HG03280 (cell line): ENCODE results near the gene CCDC187.
"Not testable (repeated sequence)": the region's sequence is repeated elsewhere in the genome, so short reads cannot be mapped to it uniquely, and the experiment has no call there.

Source experiments
- ATAC-seq: cut with Tn5 transposase; IDR thresholded peaks from one replicate; pipeline ENCODE4 v1.9.1; 2021; ENCODE audit warnings: mild to moderate bottlenecking, moderate library complexity; ENCODE audit not compliant: unreplicated experiment

The CCDC187 gene

GRCh38 chr9:136244122-136244968 lies 59.5 kb downstream of the CCDC187 start:
- ATAC-seq, result no peak

- ATAC-seq, result no peak
Observed at GRCh38 chr9:136243631-136244030, 60.3 kb downstream of the CCDC187 start.

DNA sequence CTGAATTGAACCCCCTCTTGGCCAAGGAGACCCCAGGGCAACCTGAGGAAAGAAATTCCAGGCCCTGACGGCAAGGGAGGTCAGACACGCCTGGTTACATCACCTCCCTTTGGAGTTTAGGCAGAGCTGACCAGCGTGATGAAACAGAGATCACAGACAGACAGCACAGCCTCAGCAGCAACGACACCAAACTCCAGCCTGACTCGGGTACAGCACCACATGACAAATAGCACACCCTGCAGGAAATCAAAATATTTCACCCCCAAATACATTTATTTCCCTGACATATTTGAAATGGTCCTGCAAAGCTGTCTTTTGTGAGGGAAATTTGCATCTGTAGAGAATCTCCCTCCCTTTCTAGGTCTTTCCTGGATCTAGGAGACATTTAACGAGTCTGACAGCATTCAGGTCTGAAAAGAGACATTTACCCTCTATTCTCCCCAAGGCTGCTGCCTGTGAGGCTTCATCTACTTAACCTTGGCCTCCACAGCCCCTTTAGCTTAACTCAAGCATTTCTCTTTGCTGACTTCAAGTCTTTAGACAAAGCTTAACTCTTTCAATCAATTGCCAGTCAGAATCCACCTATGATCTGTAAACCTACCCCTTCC lies 60.9 kb downstream of the CCDC187 start:
- ATAC-seq, result no peak

GRCh38 chr9:136242248-136242647 lies 61.6 kb downstream of the CCDC187 start:
- no peak for ATAC-seq

- no peak for ATAC-seq
Observed at GRCh38 chr9:136241542-136241941, 62.4 kb downstream of the CCDC187 start.

GRCh38 chr9:136240941-136241340 lies 63.0 kb downstream of the CCDC187 start:
- no peak for ATAC-seq

DNA sequence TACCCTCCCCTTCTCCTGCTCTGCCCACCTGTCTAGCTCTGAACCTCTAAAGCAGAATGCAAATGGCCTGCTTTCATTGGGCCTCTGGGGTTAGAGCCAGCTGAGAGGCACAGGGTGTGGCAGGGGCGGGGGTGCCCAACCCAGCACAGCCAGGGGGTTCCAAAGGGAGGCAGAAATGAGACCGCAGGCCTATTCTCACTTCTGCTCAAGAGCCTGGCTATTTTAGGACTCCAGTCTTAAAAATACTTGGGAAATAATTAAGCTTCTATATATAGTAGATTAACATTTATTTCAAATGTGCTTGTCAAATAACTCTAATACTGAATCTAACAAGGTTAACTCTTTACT lies 63.9 kb downstream of the CCDC187 start:
- no peak for ATAC-seq

- ATAC-seq, result no peak
Observed at GRCh38 chr9:136239135-136239982, 64.5 kb downstream of the CCDC187 start.

GRCh38 chr9:136238342-136238732 lies 65.6 kb downstream of the CCDC187 start:
- ATAC-seq, result no peak

DNA sequence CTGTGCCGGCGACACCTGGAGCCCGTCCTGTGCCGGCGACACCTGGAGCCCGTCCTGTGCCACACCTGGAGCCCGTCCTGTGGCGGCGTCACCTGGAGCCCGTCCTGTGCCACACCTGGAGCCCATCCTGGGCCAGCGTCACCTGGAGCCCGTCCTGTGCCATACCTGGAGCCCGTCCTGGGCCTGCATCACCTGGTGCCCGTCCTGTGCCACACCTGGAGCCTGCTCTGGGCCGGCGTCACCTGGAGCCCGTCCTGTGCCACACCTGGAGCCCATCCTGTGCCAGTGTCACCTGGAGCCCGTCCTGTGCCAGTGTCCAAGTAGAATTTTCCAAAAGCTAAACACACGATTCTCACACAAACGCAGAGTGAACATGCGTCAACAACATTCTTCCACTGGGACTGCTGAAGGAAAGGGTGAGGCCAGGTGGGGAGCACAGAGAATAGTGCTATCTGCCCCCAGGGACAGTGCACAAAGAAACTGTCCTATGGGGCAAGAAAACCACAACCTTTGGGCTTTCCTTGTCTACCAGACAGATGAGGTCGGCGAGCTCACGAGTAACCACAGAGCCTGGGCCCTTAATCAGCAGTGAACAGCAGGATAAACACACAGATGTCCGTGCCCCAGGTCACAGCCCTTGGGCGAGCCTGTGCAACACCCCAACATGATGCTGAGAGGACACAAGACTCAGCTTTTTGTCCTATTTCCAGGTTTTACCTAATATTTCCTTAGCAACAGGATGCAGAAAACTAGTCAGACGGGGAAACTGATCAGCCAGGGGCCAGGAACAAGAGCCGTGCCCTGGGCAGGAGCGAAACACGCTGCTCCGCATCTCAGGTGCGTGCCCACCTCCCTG lies 66.2 kb downstream of the CCDC187 start:
- no peak for ATAC-seq

- ATAC-seq, result not testable (repeated sequence)
Observed at GRCh38 chr9:136236471-136237410, 67.2 kb downstream of the CCDC187 start.

GRCh38 chr9:136235709-136236455 lies 68.0 kb downstream of the CCDC187 start:
- ATAC-seq, result no peak

- no peak for ATAC-seq
Observed at GRCh38 chr9:136235171-136235570, 68.7 kb downstream of the CCDC187 start.

DNA sequence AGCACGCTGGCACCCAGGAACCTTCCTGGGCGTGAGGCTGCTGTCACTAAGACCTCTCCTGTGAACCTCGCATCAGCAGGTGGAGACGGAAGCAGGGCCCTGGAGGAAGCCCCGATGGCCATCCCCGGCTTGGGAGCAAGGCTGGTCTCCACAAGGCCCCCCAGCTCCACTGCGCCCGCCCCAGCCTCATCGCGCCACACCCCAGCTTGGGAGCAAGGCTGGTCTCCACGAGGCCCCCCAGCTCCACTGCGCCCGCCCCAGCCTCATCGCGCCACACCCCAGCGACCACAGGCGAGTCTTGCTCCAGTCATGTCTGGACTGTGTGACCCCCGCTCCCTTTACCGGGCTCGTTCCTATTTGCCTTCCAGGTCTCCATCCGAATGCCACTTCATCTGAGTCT lies 69.3 kb downstream of the CCDC187 start:
- ATAC-seq, result no peak

GRCh38 chr9:136233868-136234267 lies 70.0 kb downstream of the CCDC187 start:
- no peak for ATAC-seq

DNA sequence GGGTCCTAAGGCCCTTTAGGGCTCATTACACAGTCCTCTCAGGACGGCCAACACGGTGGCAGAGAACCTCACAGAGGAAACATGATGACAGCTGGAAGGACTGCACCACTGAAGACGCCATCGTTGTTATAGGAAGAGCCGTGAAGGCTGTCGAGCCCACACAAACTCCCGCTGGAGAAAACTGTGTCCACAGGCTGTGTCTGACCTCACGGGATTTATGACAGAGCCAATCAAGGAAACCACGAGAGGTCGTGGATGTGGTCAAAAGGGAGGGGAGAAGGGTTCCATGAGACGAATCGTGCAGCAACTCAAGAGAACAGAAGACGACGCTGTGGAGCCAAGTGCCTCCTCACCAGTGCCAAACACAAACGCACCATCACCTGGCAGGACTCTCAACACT lies 70.5 kb downstream of the CCDC187 start:
- no peak for ATAC-seq

DNA sequence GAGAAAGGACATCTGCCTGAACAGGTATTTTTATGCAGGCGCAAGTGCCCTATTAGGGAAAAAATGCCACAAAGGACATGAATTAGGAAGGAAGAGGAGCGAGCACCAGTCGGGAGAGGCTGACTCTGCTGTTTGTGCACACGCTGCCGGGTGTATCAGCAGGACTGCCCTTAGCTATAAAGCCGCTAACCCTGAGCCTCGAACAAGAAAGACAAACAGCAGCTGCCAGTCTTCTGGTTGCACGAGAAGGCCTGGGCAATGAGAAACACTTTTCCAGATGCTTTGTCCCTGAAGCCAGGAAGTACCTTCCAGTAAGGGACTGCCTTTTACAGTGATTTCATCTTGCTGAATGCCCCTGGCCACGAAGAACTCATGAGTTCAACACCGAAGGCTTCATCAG lies 70.9 kb downstream of the CCDC187 start:
- no peak for ATAC-seq

DNA sequence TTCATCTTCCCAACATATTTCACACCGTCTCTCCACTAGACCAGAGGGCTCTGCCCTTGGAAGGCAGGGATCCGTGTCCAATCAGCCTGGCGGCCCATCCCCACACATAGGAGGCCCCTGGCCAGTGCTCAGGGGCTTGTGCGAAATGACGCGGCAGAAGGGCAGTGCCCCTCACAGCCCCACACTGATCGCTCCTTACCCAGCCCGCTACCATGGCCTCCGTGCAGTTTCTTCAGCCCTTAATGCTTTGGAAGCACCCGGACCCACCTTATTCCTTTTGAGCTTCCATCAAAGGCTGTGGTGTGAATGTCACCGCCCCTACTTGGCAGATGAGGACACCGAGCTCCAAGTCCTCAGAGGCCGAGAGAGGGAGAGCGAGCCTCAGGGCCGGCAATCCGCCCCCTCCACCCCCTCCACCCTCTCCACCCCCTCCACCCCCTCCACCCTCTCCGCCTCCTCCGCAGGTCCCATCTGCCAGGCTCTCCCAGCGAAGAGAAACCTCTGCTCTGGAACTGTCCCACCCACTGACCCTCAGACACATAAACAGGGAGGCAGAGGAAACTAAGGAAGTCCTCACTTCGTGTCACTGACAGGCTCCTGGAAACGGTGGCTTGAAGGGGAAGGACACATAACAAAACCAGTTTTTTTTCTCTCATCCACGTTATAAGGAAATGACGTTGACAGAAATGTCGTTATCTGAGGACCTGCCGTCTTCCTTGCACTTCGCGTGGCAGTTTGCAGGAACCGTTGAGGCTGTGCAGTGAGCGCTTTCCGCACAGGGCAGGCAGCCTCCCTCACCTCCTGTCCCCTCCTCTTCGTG lies 72.2 kb downstream of the CCDC187 start:
- ATAC-seq, result no peak
